Skeletal muscle tissue (tissue), 4 donors: ENCODE measurements around the gene PPIA. TPM values are rescaled to one million over a fixed set of nuclear protein-coding genes. Genes with fewer than 3 reads are reported as not detected.
A peak's percentile ranks its signal among the peaks of the same experiment; 100 is the strongest.

ENCODE experiments used
- H3K27ac ChIP-seq: one replicate; pipeline ENCODE4 v1.7.0; 2013; ENCODE audit warnings: mild to moderate bottlenecking, low read depth, low read length, inconsistent platforms
- H3K27me3 ChIP-seq, 3 donors: one replicate each; pipeline ENCODE4 v1.7.0; 2013; ENCODE audit warnings: low read length in 3 of 3; ENCODE audit not compliant: control insufficient read depth in 3 of 3, insufficient read depth in 3 of 3
- H3K36me3 ChIP-seq, 3 donors: one replicate each; pipeline ENCODE4 v1.7.0; 2013; ENCODE audit warnings: low read length in 3 of 3; ENCODE audit not compliant: control insufficient read depth in 3 of 3, insufficient read depth in 3 of 3
- H3K4me1 ChIP-seq, 3 donors: one replicate each; pipeline ENCODE4 v1.7.0; 2013; ENCODE audit warnings: low read length in 3 of 3, mild to moderate bottlenecking in 3 of 3; ENCODE audit not compliant: control insufficient read depth in 3 of 3, insufficient read depth in 3 of 3
- H3K4me3 ChIP-seq, 3 donors: one replicate each; pipeline ENCODE4 v1.7.0; 2013; ENCODE audit warnings: low read length in 3 of 3
- H3K9ac ChIP-seq, 3 donors: one replicate each; pipeline ENCODE4 v1.7.0; 2013; ENCODE audit warnings: low read length in 3 of 3, mild to moderate bottlenecking in 3 of 3, moderate library complexity in 2 of 3, low read depth in 1 of 3
- H3K9me3 ChIP-seq, 3 donors: one replicate each; pipeline ENCODE4 v1.7.0; 2013; ENCODE audit warnings: low read length in 3 of 3; ENCODE audit not compliant: control insufficient read depth in 3 of 3
- total RNA-seq: library from RNA; depleted of rRNA; stranded (reverse); fragments of >200 nt; gene quantifications from one replicate; pipeline ENCODE4 v1.2.3, GENCODE V29; 2014
- donor health status: Osteomylitis.

The PPIA gene
- total RNA-seq, 1 donor from 2014 or later, result 459 TPM

DNA sequence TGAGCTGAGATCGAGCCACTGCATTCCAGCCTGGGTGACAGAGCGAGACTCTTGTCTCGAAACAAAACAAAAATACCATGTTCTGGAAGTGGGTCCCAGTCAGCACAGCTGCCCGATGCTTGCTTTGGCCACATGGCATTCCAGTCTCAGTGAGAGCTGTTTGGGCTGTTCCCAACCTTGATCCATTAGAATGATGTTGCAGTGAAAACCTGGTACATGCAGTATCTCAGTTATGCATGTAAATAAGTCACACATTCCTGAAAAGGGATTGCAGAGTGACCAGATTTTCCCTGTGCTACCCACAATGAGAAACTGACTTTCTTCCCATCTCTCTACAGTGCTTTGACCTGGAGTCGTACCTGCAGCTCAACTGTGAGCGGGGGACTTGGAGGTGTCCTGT lies 32.4 kb upstream of the PPIA start:
- Histone ChIP-seq H3K36me3 (peaks cover 63 to 75% (median 66%) of the 10 kb centered on the region in 3 donors), H3K4me3 (no peak overlapping the region), H3K4me1 (peaks cover 18 to 32% (median 31%) of the 10 kb centered on the region in 3 donors), H3K9me3 (no peaks in the 10 kb centered on the region), H3K9ac (no peak overlapping the region), H3K27ac (no peak overlapping the region), H3K27me3 (no peaks in the 10 kb centered on the region)

DNA sequence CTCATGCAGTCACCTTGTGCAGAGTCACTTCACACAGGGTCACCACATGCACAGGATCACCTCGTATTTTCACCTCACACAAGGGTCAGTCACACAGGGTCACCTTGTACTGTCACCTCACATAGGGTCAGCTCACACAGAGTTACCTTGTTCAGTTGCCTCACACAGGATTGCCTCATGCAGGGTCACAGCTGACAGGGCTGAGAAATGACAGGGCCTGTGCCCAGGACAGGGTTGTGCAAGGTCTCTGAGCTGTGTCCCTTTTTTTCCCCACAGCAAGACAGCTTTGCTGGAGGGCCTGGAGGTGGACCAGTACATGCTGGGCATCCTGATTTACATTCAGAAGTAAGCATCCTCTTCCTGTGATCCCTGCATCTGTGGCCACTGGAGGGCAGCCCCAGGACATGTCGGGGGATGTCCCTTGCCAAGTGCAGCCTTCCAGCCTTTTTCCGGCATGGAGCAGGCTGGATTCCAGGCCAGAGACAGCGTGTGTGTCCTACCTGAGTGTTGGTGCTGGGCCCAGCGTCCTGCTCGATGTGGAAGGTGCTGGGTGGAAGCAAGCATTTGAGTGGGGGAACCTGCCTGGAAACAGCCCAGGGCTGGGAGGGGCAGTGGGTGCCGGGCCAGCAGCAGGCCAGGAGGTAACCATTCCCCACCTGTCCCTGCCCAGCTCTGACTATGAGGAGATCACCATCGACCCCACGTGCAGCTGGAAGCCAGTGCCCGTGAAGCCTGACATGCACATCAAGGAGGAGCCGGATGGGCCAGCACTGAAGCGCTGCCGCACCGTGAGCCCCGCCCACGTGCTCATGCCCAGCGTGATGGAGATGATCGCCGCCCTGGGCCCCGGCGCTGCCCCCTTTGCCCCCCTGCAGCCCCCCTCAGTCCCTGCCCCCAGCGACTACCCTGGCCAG lies 31.6 kb upstream of the PPIA start:
- Histone ChIP-seq H3K27ac (no peak overlapping the region), H3K4me3 (no peak overlapping the region), H3K4me1 (peaks cover 26 to 40% (median 40%) of the 10 kb centered on the region in 3 donors), H3K36me3 (peaks cover 61 to 69% (median 63%) of the 10 kb centered on the region in 3 donors), H3K9me3 (no peaks in the 10 kb centered on the region), H3K9ac (no peak overlapping the region), H3K27me3 (no peaks in the 10 kb centered on the region)

DNA sequence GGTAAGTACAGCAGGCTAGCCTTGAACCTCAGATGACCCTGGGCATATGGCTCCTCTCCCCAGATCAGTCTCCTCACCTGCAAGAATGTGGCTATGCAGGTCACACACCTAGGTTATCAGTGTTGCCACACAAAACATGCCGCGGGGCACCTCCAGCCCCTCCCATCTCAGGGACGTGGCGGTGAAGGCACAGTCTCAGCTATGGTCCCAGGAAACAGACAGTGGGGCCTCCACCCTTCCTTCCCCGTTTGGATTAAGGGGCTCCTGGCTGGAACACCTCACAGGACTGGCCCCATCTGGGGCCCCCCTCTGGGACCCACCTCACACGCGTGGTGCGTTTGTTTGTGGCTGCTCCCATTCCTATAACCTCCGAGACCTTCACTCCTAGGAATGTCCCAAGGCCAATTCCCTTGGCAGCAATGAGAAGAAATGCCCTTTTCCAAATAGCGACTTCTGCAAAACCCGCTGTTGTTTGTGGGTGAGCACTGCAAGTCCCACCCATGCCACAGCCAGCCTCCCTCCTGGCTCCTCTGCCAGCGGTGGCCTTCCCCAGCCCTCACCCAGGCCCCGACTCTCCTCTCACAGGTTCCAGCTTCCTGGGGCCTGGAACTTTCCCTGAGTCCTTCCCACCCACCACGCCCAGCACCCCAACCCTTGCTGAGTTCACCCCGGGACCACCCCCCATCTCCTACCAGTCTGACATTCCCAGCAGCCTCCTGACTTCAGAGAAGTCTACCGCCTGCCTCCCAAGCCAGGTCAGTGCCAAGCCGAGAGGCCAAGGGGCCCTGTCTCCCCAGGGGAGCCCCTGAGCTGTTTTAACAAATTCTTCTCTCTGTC lies 30.7 kb upstream of the PPIA start:
- peaks cover 56 to 62% (median 58%) of the 10 kb centered on the region in 3 donors for H3K36me3 ChIP-seq

DNA sequence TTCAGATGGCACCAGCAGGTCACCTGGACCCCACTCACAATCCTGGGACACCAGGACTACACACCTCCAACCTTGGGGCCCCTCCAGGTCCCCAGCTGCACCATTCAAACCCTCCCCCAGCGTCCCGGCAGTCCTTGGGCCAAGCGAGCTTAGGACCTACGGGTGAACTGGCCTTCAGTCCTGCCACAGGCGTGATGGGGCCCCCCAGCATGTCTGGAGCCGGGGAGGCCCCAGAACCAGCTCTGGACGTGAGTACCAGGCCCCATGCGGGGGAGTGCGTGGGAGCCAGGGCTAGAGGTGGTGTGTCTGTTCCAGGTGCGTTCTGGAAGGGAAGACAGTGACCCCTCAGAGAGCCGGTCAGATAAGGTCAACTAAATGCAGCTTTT lies 30.1 kb upstream of the PPIA start:
- Histone ChIP-seq H3K9ac (no peak overlapping the region), H3K9me3 (no peaks in the 10 kb centered on the region), H3K4me1 (peaks cover 32 to 44% (median 44%) of the 10 kb centered on the region in 3 donors), H3K36me3 (peaks cover 50 to 57% (median 52%) of the 10 kb centered on the region in 3 donors), H3K27me3 (no peaks in the 10 kb centered on the region), H3K4me3 (no peak overlapping the region), H3K27ac (no peak overlapping the region)

More for the DNA sequence above, 30.7 kb upstream of the PPIA start:
- Histone ChIP-seq H3K4me3 (no peak overlapping the region), H3K27ac (no peak overlapping the region), H3K9me3 (no peaks in the 10 kb centered on the region), H3K4me1 (peaks cover 32 to 48% (median 44%) of the 10 kb centered on the region in 3 donors), H3K9ac (no peak overlapping the region), H3K27me3 (no peaks in the 10 kb centered on the region)

DNA sequence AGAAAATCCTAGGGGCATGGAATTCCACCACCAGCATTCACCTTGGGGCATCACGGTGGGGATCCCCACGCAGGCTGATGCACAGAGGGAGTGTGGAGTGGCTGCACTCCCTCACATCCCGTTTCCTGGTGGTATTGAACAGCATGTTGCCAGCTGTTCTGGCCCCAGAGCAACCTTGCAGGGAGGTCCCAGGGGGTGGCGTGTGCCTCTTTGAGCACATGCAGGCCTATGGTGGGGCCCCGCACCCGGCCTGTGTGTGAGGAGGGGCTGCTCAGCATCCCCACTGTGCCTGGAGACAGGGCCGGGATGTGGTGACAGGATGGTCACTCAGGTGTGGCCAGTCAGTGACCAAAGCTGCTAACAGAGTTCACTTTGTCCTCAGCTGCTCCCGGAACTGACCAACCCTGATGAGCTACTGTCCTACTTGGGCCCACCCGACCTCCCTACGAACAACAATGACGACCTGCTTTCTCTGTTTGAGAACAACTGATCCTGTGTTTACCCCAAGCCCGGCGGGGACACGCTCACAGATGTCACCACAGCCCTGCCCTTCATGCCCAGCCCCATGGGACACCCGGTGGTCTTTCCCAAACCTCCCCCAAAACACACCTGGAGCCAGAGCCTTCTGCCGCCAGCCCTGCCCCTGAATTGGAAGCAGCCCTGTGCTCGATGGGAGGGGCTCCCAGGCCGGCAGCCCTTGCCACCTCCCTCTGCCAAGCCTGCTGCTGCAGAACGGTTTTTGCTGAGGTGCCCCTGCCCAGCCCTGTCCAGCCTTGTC lies 29.2 kb upstream of the PPIA start:
- Histone ChIP-seq H3K27ac (peak overlapping the region; percentile 29), H3K36me3 (peaks cover 45 to 50% (median 49%) of the 10 kb centered on the region in 3 donors), H3K4me1 (peaks cover 32 to 40% (median 39%) of the 10 kb centered on the region in 3 donors), H3K9ac (peak overlapping the region in 2 of 3 donors; percentile 10 to 54), H3K9me3 (no peaks in the 10 kb centered on the region), H3K27me3 (no peaks in the 10 kb centered on the region), H3K4me3 (no peak overlapping the region)

DNA sequence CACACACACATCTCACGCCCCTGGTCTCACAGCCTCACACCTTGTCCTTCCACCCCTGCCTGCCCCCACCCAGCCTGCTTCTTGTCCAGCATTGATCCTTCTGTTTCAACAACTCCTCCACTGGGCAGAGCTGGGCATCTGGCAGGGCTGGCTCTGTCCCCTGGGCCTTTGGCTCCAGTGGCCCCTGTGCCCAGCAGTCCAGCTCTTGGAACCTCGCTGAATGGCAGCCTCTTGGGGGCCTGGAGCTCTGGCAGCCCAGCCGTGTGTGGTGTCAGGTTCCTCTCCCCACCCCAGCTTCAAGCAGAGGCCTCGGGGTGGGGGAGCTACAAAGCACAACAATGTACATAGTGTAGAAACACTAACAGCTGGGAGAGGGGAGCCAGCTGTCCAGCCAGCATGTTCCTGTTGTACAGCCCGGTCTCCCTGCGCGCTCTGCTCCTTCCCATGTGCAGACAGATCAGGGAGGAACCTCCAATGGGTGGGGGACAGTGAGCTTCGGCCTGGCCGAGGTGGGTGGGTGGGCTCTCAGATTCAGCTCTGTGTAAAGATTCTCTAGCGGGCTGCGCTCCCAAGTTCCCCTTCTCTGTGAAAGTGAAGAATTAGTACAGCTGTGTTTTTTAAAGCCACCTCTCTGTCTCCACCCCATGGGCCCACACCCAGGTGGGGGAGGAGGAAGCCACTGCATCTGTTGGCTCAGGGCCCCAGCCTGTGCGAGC lies 28.4 kb upstream of the PPIA start:
- no peaks in the 10 kb centered on the region for H3K9me3 ChIP-seq
- peaks cover 32 to 36% (median 34%) of the 10 kb centered on the region in 3 donors for H3K4me1 ChIP-seq
- peak overlapping the region in 2 of 3 donors; percentile 6 to 23 for H3K4me3 ChIP-seq
- peak overlapping the region; percentile 29 for H3K27ac ChIP-seq
- H3K9ac ChIP-seq, result peak overlapping the region in 2 of 3 donors; percentile 10 to 69
- no peaks in the 10 kb centered on the region for H3K27me3 ChIP-seq
- peaks cover 39 to 45% (median 45%) of the 10 kb centered on the region in 3 donors for H3K36me3 ChIP-seq

DNA sequence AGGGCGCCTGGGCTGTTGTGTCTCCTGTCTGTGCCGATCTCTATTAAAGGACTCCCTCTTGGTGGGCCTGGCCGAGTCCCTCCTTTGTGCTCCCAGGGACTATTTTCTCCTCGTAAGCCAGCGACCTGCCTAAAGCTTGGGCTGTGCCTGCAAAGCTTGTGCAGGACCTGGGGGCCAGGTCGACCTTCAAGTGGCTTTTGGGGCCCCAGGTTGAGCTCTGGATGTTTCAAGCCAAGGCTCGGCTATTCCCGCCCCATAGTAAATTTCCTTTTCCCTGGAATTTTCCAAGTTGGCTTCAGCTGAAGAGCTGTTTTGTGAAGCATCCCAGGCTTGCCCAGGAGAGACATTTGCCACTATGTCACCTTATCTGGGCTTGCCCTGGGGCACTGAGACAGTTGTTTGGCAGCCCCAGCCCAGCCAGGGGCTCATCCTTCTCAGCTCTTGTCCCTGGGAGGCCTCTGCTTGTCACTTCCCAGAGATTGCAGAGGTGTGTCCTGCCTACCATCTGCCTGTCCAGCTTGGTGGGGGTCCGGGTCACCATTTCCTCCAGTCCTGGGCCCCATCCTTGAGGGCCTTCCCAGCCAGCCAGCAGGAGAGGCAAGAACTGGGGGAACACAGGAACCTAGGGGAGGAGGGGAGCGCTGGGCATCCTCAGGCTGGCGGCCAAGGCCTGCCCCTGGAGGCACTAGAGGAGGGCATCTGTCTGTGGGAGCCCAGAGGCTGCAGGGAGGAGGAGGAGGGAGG lies 27.7 kb upstream of the PPIA start:
- peak overlapping the region in 2 of 3 donors; percentile 43 to 69 for H3K9ac ChIP-seq
- peaks cover 32 to 36% (median 34%) of the 10 kb centered on the region in 3 donors for H3K4me1 ChIP-seq
- H3K9me3 ChIP-seq, result no peaks in the 10 kb centered on the region
- no peaks in the 10 kb centered on the region for H3K27me3 ChIP-seq
- peaks cover 33 to 38% (median 38%) of the 10 kb centered on the region in 3 donors for H3K36me3 ChIP-seq
- H3K4me3 ChIP-seq, result no peak overlapping the region
- H3K27ac ChIP-seq, result peak overlapping the region; percentile 29

DNA sequence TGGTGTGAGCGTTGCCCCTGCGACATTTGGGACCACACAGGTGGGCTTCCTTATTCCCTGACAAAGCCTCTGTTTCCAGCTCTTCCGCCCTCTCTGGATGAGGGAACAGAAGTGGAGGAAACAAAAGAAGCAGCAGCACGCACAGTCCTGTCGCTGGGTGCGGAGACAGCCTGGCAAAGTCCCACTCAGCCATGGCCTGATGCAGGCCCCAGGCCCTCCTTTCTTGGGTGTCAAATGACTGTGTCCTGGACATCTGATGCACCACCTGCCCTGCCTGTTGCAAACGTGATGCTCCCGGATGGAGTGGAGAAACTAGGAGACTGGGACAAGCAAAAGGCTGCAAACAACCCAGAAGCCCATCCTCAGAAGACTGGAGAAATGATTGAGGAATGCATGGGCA lies 27.1 kb upstream of the PPIA start:
- Histone ChIP-seq H3K27me3 (no peaks in the 10 kb centered on the region), H3K9me3 (no peaks in the 10 kb centered on the region), H3K4me3 (peak overlapping the region in 2 of 3 donors; percentile 16 to 31), H3K36me3 (peaks cover 28 to 32% (median 32%) of the 10 kb centered on the region in 3 donors), H3K4me1 (peaks cover 32 to 36% (median 34%) of the 10 kb centered on the region in 3 donors), H3K27ac (no peak overlapping the region), H3K9ac (peak overlapping the region in 2 of 3 donors; percentile 43 to 69)
